Right lobe of liver (tissue), 6 donors: ENCODE results near the gene HMGCS2. TPM values are rescaled to one million over a fixed set of nuclear protein-coding genes. Genes with fewer than 3 reads are reported as not detected.

Source experiments
- ATAC-seq, 4 donors: fragments of 200-7000 bp; cut with Tn5 transposase; one replicate each; pipeline ENCODE4 v1.9.1; 2020; ENCODE audit warnings: mild to moderate bottlenecking in 4 of 4, moderate library complexity in 4 of 4
- DNase-seq, 3 donors: peaks; one replicate each; pipeline ENCODE4 v3.0.0-alpha.2; 2020
- H3K27ac ChIP-seq, 3 donors: fragments of 200-600 bp; one replicate each; pipeline ENCODE4 v1.8.0; 2022
- H3K27me3 ChIP-seq, 2 donors: fragments of 200-600 bp; one replicate each; pipeline ENCODE4 v1.8.0; 2022
- H3K36me3 ChIP-seq, 4 donors: fragments of 200-600 bp; sonication (generic) in 1 of 4; one replicate each; pipeline versions ENCODE4 v1.5.1 to v1.8.0; 2017 to 2022; ENCODE audit warnings: control low read depth in 1 of 4
- H3K4me1 ChIP-seq, 4 donors: fragments of 200-600 bp; sonication (generic) in 1 of 4; one replicate each; pipeline versions ENCODE4 v1.5.1 to v1.8.0; 2017 to 2022; ENCODE audit warnings: control low read depth in 1 of 4
- H3K4me3 ChIP-seq, 3 donors: fragments of 200-600 bp; one replicate each; pipeline ENCODE4 v1.8.0; 2022
- H3K9me3 ChIP-seq, 4 donors: fragments of 200-600 bp; sonication (generic) in 1 of 4; one replicate each; pipeline versions ENCODE4 v1.5.1 to v1.8.0; 2017 to 2022; ENCODE audit warnings: control low read depth in 1 of 4
- CTCF ChIP-seq, 4 donors: fragments of 200-600 bp in 3 of 4; fragments of 450-650 bp in 1 of 4; IDR thresholded peaks; one replicate each; pipeline versions ENCODE4 v1.5.1 to v1.8.0; 2016 to 2022; ENCODE audit warnings: antibody characterized with exemption in 4 of 4, mild to moderate bottlenecking in 2 of 4
- POLR2A ChIP-seq: fragments of 450-650 bp; IDR thresholded peaks from one replicate; pipeline ENCODE4 v1.6.1; 2017; ENCODE audit warnings: antibody characterized with exemption, mild to moderate bottlenecking
- WGBS: methylation state at CpG from one replicate; pipeline ENCODE4 v1.1.6; 2018; ENCODE audit warnings: low coverage, low lambda C conversion rate; ENCODE audit not compliant: insufficient coverage; ENCODE audit errors: missing lambda C conversion rate; 5-methylcytosine and 5-hydroxymethylcytosine counted together
- intact Hi-C, 2 donors: fragments of 100-400 bp; cut with DNase I; formaldehyde crosslinking; loops; one replicate each; pipeline versions ENCODE4 v1.11.2 to v1.14.1; 2022
- total RNA-seq, 6 experiments: library from RNA; depleted of rRNA in 2 of 6; stranded (reverse); fragments of >200 nt in 2 of 6; fragmentation: NEBNext Ultra II Directional in 3 of 6; extraction: Animal tissue kit (Norgen Biotek cat#: 25700) in 3 of 6; gene quantifications; one replicate each; pipeline versions ENCODE4 v1.1.0 to v1.2.4, GENCODE V29; 2016 to 2023
- donor health status: DM: no; HTN: yes; CAD: no.
- donor health status: DM: no; HTN: no; CAD: no.
- donor health status: DM: no; HTN: no; CAD: no.
- donor health status: DM: no; HTN: yes; CAD: no.
- donor health status: DM: no; HTN: yes; CAD: no.

The HMGCS2 gene
- total RNA-seq, 6 experiments from 2014 or later, result 390 to 938 (median 855) TPM

- TF ChIP-seq CTCF (IDR thresholded peaks at IDR 0.05) (no peak), POLR2A (no peak)
- Histone ChIP-seq H3K27me3 (no peaks in the 10 kb centered on the region), H3K36me3 (peaks cover 0 to 11% (median 4%) of the 10 kb centered on the region in 4 donors), H3K4me1 (peaks cover 0 to 41% (median 16%) of the 10 kb centered on the region in 4 donors), H3K4me3 (no peak overlapping the region), H3K9me3 (no peaks in the 10 kb centered on the region), H3K27ac (no peak overlapping the region)
- ATAC-seq (no peak), DNase-seq (no peak)
- WGBS, result 78% methylated on average over 7 of the region's 11 CpGs
- intact Hi-C loops, result no loop called here
These were observed 36.1 kb downstream of the HMGCS2 start for GRCh38 chr1:119732465-119733168.

- Histone ChIP-seq H3K9me3 (no peaks in the 10 kb centered on the region), H3K27ac (no peak overlapping the region), H3K27me3 (no peaks in the 10 kb centered on the region), H3K4me1 (peaks cover 0 to 41% (median 16%) of the 10 kb centered on the region in 4 donors), H3K36me3 (peaks cover 0 to 11% (median 4%) of the 10 kb centered on the region in 4 donors), H3K4me3 (no peak overlapping the region)
- TF ChIP-seq CTCF (IDR thresholded peaks at IDR 0.05) (no peak), POLR2A (no peak)
- 59% methylated on average over 5 of the region's 6 CpGs for WGBS
- intact Hi-C loops, result no loop called here
- DNase-seq (peak in 1 of 3 donors; percentile 36), ATAC-seq (no peak)
These were observed 36.8 kb downstream of the HMGCS2 start for GRCh38 chr1:119731741-119732430.

- peaks cover 0 to 41% (median 16%) of the 10 kb centered on the region in 4 donors for H3K4me1 ChIP-seq
These were observed 37.6 kb downstream of the HMGCS2 start for GRCh38 chr1:119731060-119731459.

GRCh38 chr1:119729044-119729443, 39.7 kb downstream of the HMGCS2 start:
- Histone ChIP-seq H3K27ac (peak overlapping the region in 2 of 3 donors; percentile 39 to 58), H3K27me3 (no peaks in the 10 kb centered on the region), H3K4me1 (peaks cover 0 to 41% (median 16%) of the 10 kb centered on the region in 4 donors), H3K4me3 (no peak overlapping the region), H3K9me3 (no peaks in the 10 kb centered on the region), H3K36me3 (peaks cover 0 to 11% (median 0%) of the 10 kb centered on the region in 4 donors)
- ATAC-seq (peak; percentile 90 to 97 (median 94)), DNase-seq (peak in 2 of 3 donors; percentile 69 to 82)
- TF ChIP-seq CTCF (IDR thresholded peaks at IDR 0.05) (no peak), POLR2A (no peak)
- intact Hi-C loops, result no loop called here

More at GRCh38 chr1:119731060-119731459, 37.6 kb downstream of the HMGCS2 start:
- H3K4me3 ChIP-seq, result no peak overlapping the region
- intact Hi-C loops, result no loop called here
- H3K27ac ChIP-seq, result no peak overlapping the region
- WGBS, result 70% methylated on average over 2 of the region's 5 CpGs
- no peak for ATAC-seq
- peak in 1 of 3 donors; percentile 10 for DNase-seq
- TF ChIP-seq POLR2A (no peak), CTCF (IDR thresholded peaks at IDR 0.05) (no peak)
- H3K9me3 ChIP-seq, result no peaks in the 10 kb centered on the region
- peaks cover 0 to 11% (median 4%) of the 10 kb centered on the region in 4 donors for H3K36me3 ChIP-seq
- no peaks in the 10 kb centered on the region for H3K27me3 ChIP-seq
